ENCODE results near the gene TFPI. TPM values are rescaled to one million over a fixed set of nuclear protein-coding genes. Genes with fewer than 3 reads are reported as not detected.

Gene TFPI
- total RNA-seq, 1 donor from 2014 or later, result 735 TPM

DNA sequence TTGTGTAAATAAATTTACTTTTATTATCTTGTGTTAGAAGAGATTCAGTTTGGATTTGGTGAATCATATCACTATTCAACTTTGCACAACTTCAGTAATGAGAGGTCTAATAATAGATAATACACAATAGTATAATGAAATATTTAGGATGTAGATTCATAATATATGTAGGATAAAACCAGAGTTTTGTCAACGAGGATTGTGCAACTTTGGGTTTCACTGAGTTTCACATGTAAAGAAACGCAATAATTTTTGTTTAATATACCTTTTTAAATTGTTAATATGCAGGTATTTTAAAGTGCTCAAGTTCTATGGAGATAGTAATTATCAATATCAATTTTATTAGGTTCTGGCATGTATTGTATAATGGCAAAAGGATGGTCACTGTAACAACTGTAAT is 111.5 kb downstream of the TFPI start:
- no peaks in the 10 kb centered on the region for H3K9me3 Mint-ChIP-seq (ENCODE audit: unreplicated experiment)
- H3K4me3 Mint-ChIP-seq (ENCODE audit: unreplicated experiment), result peak overlapping the region; percentile 34
- TF ChIP-seq, protein P1, sequence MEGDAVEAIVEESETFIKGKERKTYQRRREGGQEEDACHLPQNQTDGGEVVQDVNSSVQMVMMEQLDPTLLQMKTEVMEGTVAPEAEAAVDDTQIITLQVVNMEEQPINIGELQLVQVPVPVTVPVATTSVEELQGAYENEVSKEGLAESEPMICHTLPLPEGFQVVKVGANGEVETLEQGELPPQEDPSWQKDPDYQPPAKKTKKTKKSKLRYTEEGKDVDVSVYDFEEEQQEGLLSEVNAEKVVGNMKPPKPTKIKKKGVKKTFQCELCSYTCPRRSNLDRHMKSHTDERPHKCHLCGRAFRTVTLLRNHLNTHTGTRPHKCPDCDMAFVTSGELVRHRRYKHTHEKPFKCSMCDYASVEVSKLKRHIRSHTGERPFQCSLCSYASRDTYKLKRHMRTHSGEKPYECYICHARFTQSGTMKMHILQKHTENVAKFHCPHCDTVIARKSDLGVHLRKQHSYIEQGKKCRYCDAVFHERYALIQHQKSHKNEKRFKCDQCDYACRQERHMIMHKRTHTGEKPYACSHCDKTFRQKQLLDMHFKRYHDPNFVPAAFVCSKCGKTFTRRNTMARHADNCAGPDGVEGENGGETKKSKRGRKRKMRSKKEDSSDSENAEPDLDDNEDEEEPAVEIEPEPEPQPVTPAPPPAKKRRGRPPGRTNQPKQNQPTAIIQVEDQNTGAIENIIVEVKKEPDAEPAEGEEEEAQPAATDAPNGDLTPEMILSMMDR (IDR thresholded peaks at IDR 0.05; ENCODE audit: unreplicated experiment), result no peak
- H3K36me3 Mint-ChIP-seq (ENCODE audit: low read depth, unreplicated experiment), result peaks cover 10% of the 10 kb centered on the region
- H3K27ac Mint-ChIP-seq (ENCODE audit: unreplicated experiment), result no peak overlapping the region
- H3K27me3 Mint-ChIP-seq (ENCODE audit: unreplicated experiment), result no peaks in the 10 kb centered on the region
- H3K4me1 Mint-ChIP-seq (ENCODE audit: unreplicated experiment), result peaks cover 13% of the 10 kb centered on the region
- no peak for DNase-seq (ENCODE audit: low spot score)

DNA sequence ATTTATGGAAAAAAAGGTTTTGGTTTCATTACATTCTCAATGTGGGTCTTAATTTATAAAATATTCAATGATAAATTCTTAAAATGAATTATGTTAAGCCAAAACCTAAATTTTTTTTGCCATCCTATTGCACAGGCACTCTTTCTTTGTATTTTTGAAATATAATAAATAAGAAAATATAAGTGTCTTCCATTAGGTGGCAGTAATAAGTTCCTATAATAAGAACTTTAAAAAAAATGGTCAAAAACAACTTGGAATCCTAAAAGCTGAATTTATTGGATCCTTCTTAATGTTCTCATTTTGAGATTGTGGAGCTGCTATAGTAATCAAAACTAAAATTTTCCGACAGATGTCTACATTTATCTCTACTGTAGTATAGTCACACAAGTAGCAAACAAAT is 111.9 kb downstream of the TFPI start:
- TF ChIP-seq, protein P1 (IDR thresholded peaks at IDR 0.05; ENCODE audit: unreplicated experiment), result no peak
- Mint-ChIP-seq H3K4me1 (ENCODE audit: unreplicated experiment) (peaks cover 13% of the 10 kb centered on the region), H3K27ac (ENCODE audit: unreplicated experiment) (no peak overlapping the region), H3K36me3 (ENCODE audit: low read depth, unreplicated experiment) (peaks cover 10% of the 10 kb centered on the region), H3K27me3 (ENCODE audit: unreplicated experiment) (no peaks in the 10 kb centered on the region), H3K4me3 (ENCODE audit: unreplicated experiment) (no peak overlapping the region), H3K9me3 (ENCODE audit: unreplicated experiment) (no peaks in the 10 kb centered on the region)
- DNase-seq (ENCODE audit: low spot score), result no peak

DNA sequence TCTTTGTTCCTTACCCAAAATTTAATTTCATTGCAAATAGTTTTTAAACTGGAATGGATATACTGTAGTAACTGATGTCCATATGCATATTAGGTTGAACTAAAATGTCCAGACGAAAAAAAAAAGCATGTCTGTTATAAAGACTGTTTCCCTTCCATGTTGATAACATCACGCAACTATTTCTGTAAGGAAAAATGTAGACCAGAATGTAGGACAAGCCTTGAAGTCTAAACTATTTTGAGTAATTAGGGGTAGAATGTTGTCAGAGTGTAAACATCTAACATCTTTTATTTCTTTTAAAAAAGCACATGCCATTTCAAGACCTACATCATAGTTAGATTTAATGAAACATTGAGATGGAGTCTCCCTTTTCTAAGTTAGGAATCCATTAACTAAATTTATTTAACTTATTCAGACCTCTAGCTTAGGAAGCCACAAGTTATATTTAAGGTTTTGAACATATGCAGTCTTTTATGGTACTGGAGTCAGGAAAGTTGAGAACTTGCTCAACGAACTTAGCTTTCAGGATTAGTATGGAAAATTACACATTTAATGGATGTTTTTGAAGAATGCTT is 114.0 kb downstream of the TFPI start:
- Mint-ChIP-seq H3K4me1 (ENCODE audit: unreplicated experiment) (peaks cover 23% of the 10 kb centered on the region), H3K36me3 (ENCODE audit: low read depth, unreplicated experiment) (peaks cover 22% of the 10 kb centered on the region), H3K9me3 (ENCODE audit: unreplicated experiment) (no peaks in the 10 kb centered on the region), H3K4me3 (ENCODE audit: unreplicated experiment) (peak overlapping the region; percentile 14), H3K27me3 (ENCODE audit: unreplicated experiment) (no peaks in the 10 kb centered on the region), H3K27ac (ENCODE audit: unreplicated experiment) (no peak overlapping the region)
- DNase-seq (ENCODE audit: low spot score), result no peak
- TF ChIP-seq, protein P1 (IDR thresholded peaks at IDR 0.05; ENCODE audit: unreplicated experiment), result no peak

DNA sequence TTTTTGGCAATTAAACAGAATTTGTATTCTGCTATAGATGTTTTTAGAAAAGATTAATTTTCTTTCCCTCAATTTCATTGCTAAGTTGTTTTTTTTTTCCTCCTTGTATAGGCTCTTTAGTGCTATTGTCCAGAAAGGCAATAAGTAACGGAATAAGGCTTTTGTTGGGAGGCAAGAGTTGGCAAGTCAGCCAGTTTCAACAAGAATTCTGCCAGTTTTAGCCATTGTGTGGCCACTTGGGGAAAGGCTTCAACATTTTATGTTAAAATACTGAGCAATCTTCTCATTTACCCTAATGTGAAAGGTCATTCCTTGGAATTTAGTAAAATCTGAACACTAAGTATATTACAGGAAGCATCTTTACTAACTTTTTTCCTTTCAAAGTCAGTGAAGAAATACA is 115.8 kb downstream of the TFPI start:
- Mint-ChIP-seq H3K27me3 (ENCODE audit: unreplicated experiment) (no peaks in the 10 kb centered on the region), H3K4me1 (ENCODE audit: unreplicated experiment) (peaks cover 34% of the 10 kb centered on the region), H3K9me3 (ENCODE audit: unreplicated experiment) (no peaks in the 10 kb centered on the region), H3K27ac (ENCODE audit: unreplicated experiment) (no peak overlapping the region), H3K4me3 (ENCODE audit: unreplicated experiment) (no peak overlapping the region), H3K36me3 (ENCODE audit: low read depth, unreplicated experiment) (peaks cover 25% of the 10 kb centered on the region)
- DNase-seq (ENCODE audit: low spot score), result no peak
- TF ChIP-seq, protein P1 (IDR thresholded peaks at IDR 0.05; ENCODE audit: unreplicated experiment), result no peak

DNA sequence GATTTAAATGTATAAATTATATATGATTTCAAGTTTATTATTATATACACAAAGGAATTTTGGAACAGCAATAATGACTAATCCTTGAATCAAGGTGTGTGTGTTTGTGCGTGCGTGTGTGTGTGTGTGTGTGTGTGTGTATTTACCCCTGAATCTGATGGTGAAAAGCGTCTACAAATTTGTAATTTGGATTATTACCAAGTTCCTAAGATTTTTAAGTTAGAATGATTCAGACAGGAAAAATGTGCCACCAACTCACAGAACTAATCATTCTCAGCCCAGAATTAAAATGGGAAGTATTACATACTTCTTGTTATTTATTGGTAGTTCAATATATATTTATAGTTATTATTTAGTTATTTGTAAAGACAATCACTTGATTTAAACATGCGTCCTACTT is 118.5 kb downstream of the TFPI start:
- H3K4me1 Mint-ChIP-seq (ENCODE audit: unreplicated experiment), result peaks cover 27% of the 10 kb centered on the region
- H3K27ac Mint-ChIP-seq (ENCODE audit: unreplicated experiment), result peak overlapping the region; percentile 78
- no peaks in the 10 kb centered on the region for H3K9me3 Mint-ChIP-seq (ENCODE audit: unreplicated experiment)
- peak overlapping the region; percentile 74 for H3K4me3 Mint-ChIP-seq (ENCODE audit: unreplicated experiment)
- H3K27me3 Mint-ChIP-seq (ENCODE audit: unreplicated experiment), result no peaks in the 10 kb centered on the region
- DNase-seq (ENCODE audit: low spot score), result no peak
- TF ChIP-seq, protein P1 (IDR thresholded peaks at IDR 0.05; ENCODE audit: unreplicated experiment), result no peak
- H3K36me3 Mint-ChIP-seq (ENCODE audit: low read depth, unreplicated experiment), result peaks cover 26% of the 10 kb centered on the region
